Bronchial epithelial cell (primary cell): ENCODE measurements around the gene TRPM1. TPM values are rescaled to one million over a fixed set of nuclear protein-coding genes. Genes with fewer than 3 reads are reported as not detected.

Experiments used
- DNase-seq: peaks from one replicate; pipeline ENCODE4 v3.0.0-alpha.2; 2010; ENCODE audit warnings: low read depth
- FAIRE-seq: peaks from 2 replicates; lab custom pipeline; 2011; peaks lifted over from hg19 to GRCh38; lab: Jason Lieb, UNC
- H3K27me3 ChIP-seq: 2 replicates; pipeline ENCODE4 v1.5.1; 2011; ENCODE audit warnings: low read length; ENCODE audit not compliant: control insufficient read depth, insufficient read depth
- H3K36me3 ChIP-seq: 2 replicates; pipeline ENCODE4 v1.5.1; 2011; ENCODE audit warnings: low read length; ENCODE audit not compliant: control insufficient read depth, insufficient read depth
- H3K4me3 ChIP-seq: 2 replicates; pipeline ENCODE4 v1.5.1; 2011; ENCODE audit warnings: mild to moderate bottlenecking, low read depth, low read length, control low read depth
- CTCF ChIP-seq: IDR thresholded peaks from 2 replicates; pipeline ENCODE4 v1.5.1; 2011; ENCODE audit warnings: mild to moderate bottlenecking, moderate library complexity, low read length, control low read depth, inconsistent platforms; ENCODE audit not compliant: insufficient read depth, severe bottlenecking
- total RNA-seq: library from RNA; depleted of rRNA; stranded (reverse); fragments of >200 nt; gene quantifications from 2 replicates; pipeline ENCODE4 v1.2.1, GENCODE V29; 2014

TRPM1 gene
- total RNA-seq, 1 donor from 2014 or later: under 0.01 TPM

- no peaks in the 10 kb centered on the region for H3K36me3 ChIP-seq
Observed at GRCh38 chr15:31086344-31086743, 15.2 kb downstream of the TRPM1 start.

GRCh38 chr15:31085359-31085758, 16.2 kb downstream of the TRPM1 start:
- no peak for FAIRE-seq
- TF ChIP-seq CTCF: no peak
- Histone ChIP-seq H3K4me3 (no peak overlapping the region), H3K36me3 (no peaks in the 10 kb centered on the region), H3K27me3 (peaks cover 2% of the 10 kb centered on the region)
- no peak for DNase-seq

More at GRCh38 chr15:31086344-31086743, 15.2 kb downstream of the TRPM1 start:
- FAIRE-seq: no peak
- TF ChIP-seq CTCF: no peak
- Histone ChIP-seq H3K4me3 (no peak overlapping the region), H3K27me3 (peaks cover 2% of the 10 kb centered on the region)
- DNase-seq: no peak

GRCh38 chr15:31084176-31084575, 17.3 kb downstream of the TRPM1 start:
- FAIRE-seq (no peak), DNase-seq (no peak)
- Histone ChIP-seq H3K27me3 (peaks cover 2% of the 10 kb centered on the region), H3K36me3 (no peaks in the 10 kb centered on the region), H3K4me3 (no peak overlapping the region)
- TF ChIP-seq CTCF: no peak

GRCh38 chr15:31083370-31083780, 18.1 kb downstream of the TRPM1 start:
- Histone ChIP-seq H3K4me3 (no peak overlapping the region), H3K27me3 (peaks cover 2% of the 10 kb centered on the region), H3K36me3 (no peaks in the 10 kb centered on the region)
- no peak for TF ChIP-seq CTCF
- DNase-seq: no peak
- no peak for FAIRE-seq

DNA sequence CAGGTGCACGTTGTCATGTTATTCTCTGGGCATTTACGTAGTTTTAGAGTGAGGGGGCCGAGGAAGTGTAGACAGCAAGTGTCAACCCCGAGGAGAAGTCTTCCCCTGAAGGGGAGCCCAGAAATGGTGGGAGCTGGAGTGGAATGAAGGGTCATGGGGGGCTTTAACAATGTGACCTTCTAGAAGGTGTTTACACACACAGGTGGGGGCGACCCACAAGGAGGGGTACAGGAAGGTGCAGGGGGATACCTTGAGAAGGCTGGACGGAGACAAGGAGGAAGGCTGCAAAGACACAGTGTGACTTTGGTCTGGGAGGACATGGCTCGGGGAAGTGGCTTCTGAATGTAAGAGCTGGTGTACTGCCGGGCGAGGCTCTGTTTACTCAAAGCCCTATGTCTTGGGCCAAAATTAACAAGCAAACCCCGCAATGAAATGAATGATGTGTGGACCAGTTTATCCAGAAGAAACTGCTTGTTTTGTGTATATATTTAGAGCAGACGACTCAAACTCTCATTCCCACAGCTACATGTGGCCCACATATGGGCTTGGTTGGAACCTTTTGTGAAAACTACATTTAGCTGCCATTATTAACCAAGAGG, 18.7 kb downstream of the TRPM1 start:
- no peak for DNase-seq
- no peak for FAIRE-seq
- H3K27me3 ChIP-seq: peaks cover 4% of the 10 kb centered on the region
- H3K4me3 ChIP-seq: no peak overlapping the region
- H3K36me3 ChIP-seq: no peaks in the 10 kb centered on the region
- no peak for TF ChIP-seq CTCF
